ENCODE measurements around the gene MAP6D1.

MAP6D1 gene

GRCh38 chr3:183839751-183840150 is 14.4 kb upstream of the MAP6D1 start:
- no peaks in the 10 kb centered on the region for H3K27me3 ChIP-seq (ENCODE audit: low read depth, low read length)
- H3K27ac ChIP-seq (ENCODE audit: low read length) = no peak overlapping the region
- H3K4me3 ChIP-seq (ENCODE audit: low read depth in 1 of 2, low read length in 2 of 2) = no peak overlapping the region
- H3K4me1 ChIP-seq (ENCODE audit: control insufficient read depth in 1 of 2, insufficient read depth in 2 of 2, low read length in 2 of 2) = no peaks in the 10 kb centered on the region
- no peaks in the 10 kb centered on the region for H3K9me3 ChIP-seq (ENCODE audit: control insufficient read depth in 1 of 2, low read length in 2 of 2)
- H3K36me3 ChIP-seq (ENCODE audit: control insufficient read depth in 1 of 2, insufficient read depth in 2 of 2, low read length in 2 of 2) = peaks cover 41 to 52% of the 10 kb centered on the region in 2 donors

- peaks cover 43 to 58% of the 10 kb centered on the region in 2 donors for H3K36me3 ChIP-seq (ENCODE audit: control insufficient read depth in 1 of 2, insufficient read depth in 2 of 2, low read length in 2 of 2)
- no peaks in the 10 kb centered on the region for H3K27me3 ChIP-seq (ENCODE audit: low read depth, low read length)
- no peak overlapping the region for H3K4me3 ChIP-seq (ENCODE audit: low read depth in 1 of 2, low read length in 2 of 2)
- no peaks in the 10 kb centered on the region for H3K9me3 ChIP-seq (ENCODE audit: control insufficient read depth in 1 of 2, low read length in 2 of 2)
- H3K27ac ChIP-seq (ENCODE audit: low read length) = no peak overlapping the region
- no peaks in the 10 kb centered on the region for H3K4me1 ChIP-seq (ENCODE audit: control insufficient read depth in 1 of 2, insufficient read depth in 2 of 2, low read length in 2 of 2)
Observed at GRCh38 chr3:183837894-183838293, 12.5 kb upstream of the MAP6D1 start.

- Histone ChIP-seq H3K9me3 (ENCODE audit: control insufficient read depth in 1 of 2, low read length in 2 of 2) (no peaks in the 10 kb centered on the region), H3K4me1 (ENCODE audit: control insufficient read depth in 1 of 2, insufficient read depth in 2 of 2, low read length in 2 of 2) (no peaks in the 10 kb centered on the region), H3K27ac (ENCODE audit: low read length) (no peak overlapping the region), H3K4me3 (ENCODE audit: low read depth in 1 of 2, low read length in 2 of 2) (no peak overlapping the region), H3K36me3 (ENCODE audit: control insufficient read depth in 1 of 2, insufficient read depth in 2 of 2, low read length in 2 of 2) (peaks cover 46 to 62% of the 10 kb centered on the region in 2 donors), H3K27me3 (ENCODE audit: low read depth, low read length) (no peaks in the 10 kb centered on the region)
Observed at GRCh38 chr3:183837390-183837789, 12.0 kb upstream of the MAP6D1 start.

- no peaks in the 10 kb centered on the region for H3K27me3 ChIP-seq (ENCODE audit: low read depth, low read length)
- peaks cover 39 to 51% of the 10 kb centered on the region in 2 donors for H3K36me3 ChIP-seq (ENCODE audit: control insufficient read depth in 1 of 2, insufficient read depth in 2 of 2, low read length in 2 of 2)
- H3K4me3 ChIP-seq (ENCODE audit: low read depth in 1 of 2, low read length in 2 of 2) = no peak overlapping the region
- H3K4me1 ChIP-seq (ENCODE audit: control insufficient read depth in 1 of 2, insufficient read depth in 2 of 2, low read length in 2 of 2) = no peaks in the 10 kb centered on the region
- no peaks in the 10 kb centered on the region for H3K9me3 ChIP-seq (ENCODE audit: control insufficient read depth in 1 of 2, low read length in 2 of 2)
- no peak overlapping the region for H3K27ac ChIP-seq (ENCODE audit: low read length)
Observed at GRCh38 chr3:183833516-183833915, 8.1 kb upstream of the MAP6D1 start.

GRCh38 chr3:183830187-183830586 is 4.8 kb upstream of the MAP6D1 start:
- no peak overlapping the region for H3K4me3 ChIP-seq (ENCODE audit: low read depth in 1 of 2, low read length in 2 of 2)
- no peak overlapping the region for H3K27ac ChIP-seq (ENCODE audit: low read length)
- peaks cover 36 to 43% of the 10 kb centered on the region in 2 donors for H3K36me3 ChIP-seq (ENCODE audit: control insufficient read depth in 1 of 2, insufficient read depth in 2 of 2, low read length in 2 of 2)
- no peaks in the 10 kb centered on the region for H3K27me3 ChIP-seq (ENCODE audit: low read depth, low read length)
- no peaks in the 10 kb centered on the region for H3K9me3 ChIP-seq (ENCODE audit: control insufficient read depth in 1 of 2, low read length in 2 of 2)
- no peaks in the 10 kb centered on the region for H3K4me1 ChIP-seq (ENCODE audit: control insufficient read depth in 1 of 2, insufficient read depth in 2 of 2, low read length in 2 of 2)

- Histone ChIP-seq H3K4me3 (ENCODE audit: low read depth in 1 of 2, low read length in 2 of 2) (no peak overlapping the region), H3K27ac (ENCODE audit: low read length) (no peak overlapping the region), H3K9me3 (ENCODE audit: control insufficient read depth in 1 of 2, low read length in 2 of 2) (no peaks in the 10 kb centered on the region), H3K36me3 (ENCODE audit: control insufficient read depth in 1 of 2, insufficient read depth in 2 of 2, low read length in 2 of 2) (peaks cover 36 to 42% of the 10 kb centered on the region in 2 donors), H3K4me1 (ENCODE audit: control insufficient read depth in 1 of 2, insufficient read depth in 2 of 2, low read length in 2 of 2) (peaks cover 0 to 5% of the 10 kb centered on the region in 2 donors), H3K27me3 (ENCODE audit: low read depth, low read length) (no peaks in the 10 kb centered on the region)
Observed at GRCh38 chr3:183829466-183829865, 4.1 kb upstream of the MAP6D1 start.

- H3K4me3 ChIP-seq (ENCODE audit: low read depth in 1 of 2, low read length in 2 of 2) = no peak overlapping the region
- H3K27me3 ChIP-seq (ENCODE audit: low read depth, low read length) = no peaks in the 10 kb centered on the region
- no peak overlapping the region for H3K27ac ChIP-seq (ENCODE audit: low read length)
- H3K4me1 ChIP-seq (ENCODE audit: control insufficient read depth in 1 of 2, insufficient read depth in 2 of 2, low read length in 2 of 2) = peaks cover 0 to 10% of the 10 kb centered on the region in 2 donors
- no peaks in the 10 kb centered on the region for H3K9me3 ChIP-seq (ENCODE audit: control insufficient read depth in 1 of 2, low read length in 2 of 2)
- peaks cover 30 to 33% of the 10 kb centered on the region in 2 donors for H3K36me3 ChIP-seq (ENCODE audit: control insufficient read depth in 1 of 2, insufficient read depth in 2 of 2, low read length in 2 of 2)
Observed at GRCh38 chr3:183828538-183828870, 3.1 kb upstream of the MAP6D1 start.

GRCh38 chr3:183827809-183828537 is 2.6 kb upstream of the MAP6D1 start:
- no peak overlapping the region for H3K27ac ChIP-seq (ENCODE audit: low read length)
- peaks cover 24 to 27% of the 10 kb centered on the region in 2 donors for H3K36me3 ChIP-seq (ENCODE audit: control insufficient read depth in 1 of 2, insufficient read depth in 2 of 2, low read length in 2 of 2)
- H3K4me3 ChIP-seq (ENCODE audit: low read depth in 1 of 2, low read length in 2 of 2) = no peak overlapping the region
- no peaks in the 10 kb centered on the region for H3K9me3 ChIP-seq (ENCODE audit: control insufficient read depth in 1 of 2, low read length in 2 of 2)
- peaks cover 0 to 10% of the 10 kb centered on the region in 2 donors for H3K4me1 ChIP-seq (ENCODE audit: control insufficient read depth in 1 of 2, insufficient read depth in 2 of 2, low read length in 2 of 2)
- H3K27me3 ChIP-seq (ENCODE audit: low read depth, low read length) = no peaks in the 10 kb centered on the region

GRCh38 chr3:183826448-183827250 is 1.3 kb upstream of the MAP6D1 start:
- no peak overlapping the region for H3K27ac ChIP-seq (ENCODE audit: low read length)
- H3K4me3 ChIP-seq (ENCODE audit: low read depth in 1 of 2, low read length in 2 of 2) = no peak overlapping the region
- no peaks in the 10 kb centered on the region for H3K27me3 ChIP-seq (ENCODE audit: low read depth, low read length)
- H3K36me3 ChIP-seq (ENCODE audit: control insufficient read depth in 1 of 2, insufficient read depth in 2 of 2, low read length in 2 of 2) = peaks cover 20 to 22% of the 10 kb centered on the region in 2 donors
- peaks cover 0 to 10% of the 10 kb centered on the region in 2 donors for H3K4me1 ChIP-seq (ENCODE audit: control insufficient read depth in 1 of 2, insufficient read depth in 2 of 2, low read length in 2 of 2)
- H3K9me3 ChIP-seq (ENCODE audit: control insufficient read depth in 1 of 2, low read length in 2 of 2) = no peaks in the 10 kb centered on the region

- Histone ChIP-seq H3K27ac (ENCODE audit: low read length) (no peak overlapping the region), H3K9me3 (ENCODE audit: control insufficient read depth in 1 of 2, low read length in 2 of 2) (no peaks in the 10 kb centered on the region), H3K4me1 (ENCODE audit: control insufficient read depth in 1 of 2, insufficient read depth in 2 of 2, low read length in 2 of 2) (peaks cover 0 to 10% of the 10 kb centered on the region in 2 donors), H3K27me3 (ENCODE audit: low read depth, low read length) (no peaks in the 10 kb centered on the region), H3K4me3 (ENCODE audit: low read depth in 1 of 2, low read length in 2 of 2) (peak overlapping the region in 1 of 2 donors; percentile 77), H3K36me3 (ENCODE audit: control insufficient read depth in 1 of 2, insufficient read depth in 2 of 2, low read length in 2 of 2) (peaks cover 11% of the 10 kb centered on the region in 2 donors)
Observed at GRCh38 chr3:183824761-183825455, 469 bp downstream of the MAP6D1 start.

- H3K4me1 ChIP-seq (ENCODE audit: control insufficient read depth in 1 of 2, insufficient read depth in 2 of 2, low read length in 2 of 2) = peaks cover 0 to 10% of the 10 kb centered on the region in 2 donors
- peaks cover 2% of the 10 kb centered on the region in 2 donors for H3K36me3 ChIP-seq (ENCODE audit: control insufficient read depth in 1 of 2, insufficient read depth in 2 of 2, low read length in 2 of 2)
- H3K27ac ChIP-seq (ENCODE audit: low read length) = no peak overlapping the region
- no peaks in the 10 kb centered on the region for H3K27me3 ChIP-seq (ENCODE audit: low read depth, low read length)
- no peaks in the 10 kb centered on the region for H3K9me3 ChIP-seq (ENCODE audit: control insufficient read depth in 1 of 2, low read length in 2 of 2)
- H3K4me3 ChIP-seq (ENCODE audit: low read depth in 1 of 2, low read length in 2 of 2) = no peak overlapping the region
Observed at GRCh38 chr3:183823963-183824362, 1.4 kb downstream of the MAP6D1 start.
